Fibroblast of villous mesenchyme (primary cell): ENCODE data around the gene CYP2U1. TPM values are rescaled to one million over a fixed set of nuclear protein-coding genes. Genes with fewer than 3 reads are reported as not detected.
"Not testable (repeated sequence)": the region's sequence is repeated elsewhere in the genome, so short reads cannot be mapped to it uniquely, and the experiment has no call there.

Experiments
- DNase-seq: peaks from one replicate; pipeline ENCODE4 v3.0.0-alpha.2; 2010; ENCODE audit warnings: low read depth
- H3K4me3 ChIP-seq: 2 replicates; pipeline ENCODE4 v1.5.1; 2011; ENCODE audit warnings: low read depth, mild to moderate bottlenecking, low read length
- CTCF ChIP-seq: IDR thresholded peaks from 2 replicates; pipeline ENCODE4 v1.5.1; 2012; ENCODE audit warnings: low read depth, mild to moderate bottlenecking, low read length; ENCODE audit not compliant: insufficient read depth
- total RNA-seq: library from RNA; depleted of rRNA; stranded (reverse); fragments of >200 nt; gene quantifications from 2 replicates; pipeline ENCODE4 v1.2.3, GENCODE V29; 2012

CYP2U1 gene
- total RNA-seq, 1 donor = 19.0 TPM

- H3K4me3 ChIP-seq = no peak overlapping the region
- DNase-seq = no peak
- TF ChIP-seq CTCF = no peak
These were observed 30.0 kb upstream of the CYP2U1 start for GRCh38 chr4:107901213-107901934.

- TF ChIP-seq CTCF = no peak
- no peak overlapping the region for H3K4me3 ChIP-seq
- no peak for DNase-seq
These were observed 28.6 kb upstream of the CYP2U1 start for GRCh38 chr4:107902715-107903114.

GRCh38 chr4:107905082-107905481, 26.3 kb upstream of the CYP2U1 start:
- not testable (repeated sequence) for DNase-seq

GRCh38 chr4:107906458-107907100, 24.8 kb upstream of the CYP2U1 start:
- no peak for DNase-seq
- H3K4me3 ChIP-seq = no peak overlapping the region
- no peak for TF ChIP-seq CTCF

More at GRCh38 chr4:107905082-107905481, 26.3 kb upstream of the CYP2U1 start:
- not testable (repeated sequence) for H3K4me3 ChIP-seq

- no peak for DNase-seq
- no peak for TF ChIP-seq CTCF
- no peak overlapping the region for H3K4me3 ChIP-seq
These were observed 23.0 kb upstream of the CYP2U1 start for GRCh38 chr4:107908377-107908776.

- H3K4me3 ChIP-seq = no peak overlapping the region
- peak; percentile 86 for DNase-seq
- peak; percentile 67 for TF ChIP-seq CTCF
These were observed 18.0 kb upstream of the CYP2U1 start for GRCh38 chr4:107913283-107913899.

- DNase-seq = no peak
- no peak for TF ChIP-seq CTCF
These were observed 16.1 kb upstream of the CYP2U1 start for GRCh38 chr4:107915220-107915619.

More at GRCh38 chr4:107915220-107915619, 16.1 kb upstream of the CYP2U1 start:
- H3K4me3 ChIP-seq = no peak overlapping the region
